CD4-positive, CD25-positive, alpha-beta regulatory T cell (primary cell): Measurements from ENCODE around the gene DNAJC7. TPM values are rescaled to one million over a fixed set of nuclear protein-coding genes. Genes with fewer than 3 reads are reported as not detected.

ENCODE experiments used
- ATAC-seq, 2 donors: fragments of 150-1000 bp; cut with Tn5 transposase; one replicate each; pipeline ENCODE4 v1.10.0; 2021; ENCODE audit warnings: low read depth in 2 of 2, moderate number of reproducible peaks in 2 of 2, moderate library complexity in 1 of 2
- DNase-seq, 3 donors: peaks; one replicate each; pipeline versions ENCODE4 v3.0.0 to v3.0.0-alpha.2; 2012 to 2022; ENCODE audit warnings: mixed read lengths in 1 of 3
- H3K27ac ChIP-seq: one replicate; pipeline ENCODE4 v1.7.0; 2013; ENCODE audit warnings: mild to moderate bottlenecking, low read length; ENCODE audit not compliant: insufficient read depth, poor library complexity, severe bottlenecking
- H3K27me3 ChIP-seq: one replicate; pipeline ENCODE4 v1.7.0; 2013; ENCODE audit warnings: low read length; ENCODE audit not compliant: control insufficient read depth, insufficient read depth
- H3K36me3 ChIP-seq: one replicate; pipeline ENCODE4 v1.7.0; 2013; ENCODE audit warnings: mild to moderate bottlenecking, low read length, moderate library complexity; ENCODE audit not compliant: control insufficient read depth, insufficient read depth
- H3K4me1 ChIP-seq: 2 replicates; pipeline ENCODE4 v1.7.0; 2013; ENCODE audit warnings: mild to moderate bottlenecking, low read length; ENCODE audit not compliant: insufficient read depth, control insufficient read depth, poor library complexity, severe bottlenecking
- H3K4me3 ChIP-seq: one replicate; pipeline ENCODE4 v1.7.0; 2013; ENCODE audit warnings: low read depth, mild to moderate bottlenecking, low read length, moderate library complexity
- H3K9me3 ChIP-seq, 2 experiments: 1 replicate in 1 of 2; 2 replicates in 1 of 2; pipeline ENCODE4 v1.7.0; 2013; ENCODE audit warnings: low read length in 2 of 2, mild to moderate bottlenecking in 1 of 2, moderate library complexity in 1 of 2; ENCODE audit not compliant: control insufficient read depth in 2 of 2
- H3K27ac Mint-ChIP-seq, 3 donors: one replicate each; pipeline ENCODE4 v1.8.0; 2020 to 2022; ENCODE audit warnings: mild to moderate bottlenecking in 3 of 3, mixed read lengths in 3 of 3, moderate library complexity in 2 of 3
- H3K27me3 Mint-ChIP-seq: one replicate; pipeline ENCODE4 v1.8.0; 2022; ENCODE audit warnings: mild to moderate bottlenecking, mixed read lengths
- H3K36me3 Mint-ChIP-seq: one replicate; pipeline ENCODE4 v1.8.0; 2020; ENCODE audit warnings: mixed read lengths
- H3K4me1 Mint-ChIP-seq, 4 donors: one replicate each; pipeline ENCODE4 v1.8.0; 2020 to 2022; ENCODE audit warnings: mixed read lengths in 4 of 4, mild to moderate bottlenecking in 1 of 4
- H3K4me3 Mint-ChIP-seq, 4 donors: one replicate each; pipeline ENCODE4 v1.8.0; 2020 to 2022; ENCODE audit warnings: mild to moderate bottlenecking in 4 of 4, mixed read lengths in 4 of 4, moderate library complexity in 3 of 4
- H3K9me3 Mint-ChIP-seq, 7 donors: one replicate each; pipeline ENCODE4 v1.8.0; 2020 to 2022; ENCODE audit warnings: mixed read lengths in 7 of 7, mild to moderate bottlenecking in 3 of 7, moderate library complexity in 2 of 7
- polyA plus RNA-seq, 4 donors: library from polyadenylated mRNA; unstranded; fragments of 300-500 nt; fragmentation: Illumina TruSeq; gene quantifications; one replicate each; pipeline ENCODE4 v1.2.3, GENCODE V29; 2021
- total RNA-seq: library from RNA; stranded (reverse); gene quantifications from one replicate; pipeline ENCODE4 v1.2.3, GENCODE V29; 2022

The DNAJC7 gene
- total and polyA plus RNA-seq, 5 donors from 2014 or later = 53.3 to 149 (median 75.3) TPM

DNA sequence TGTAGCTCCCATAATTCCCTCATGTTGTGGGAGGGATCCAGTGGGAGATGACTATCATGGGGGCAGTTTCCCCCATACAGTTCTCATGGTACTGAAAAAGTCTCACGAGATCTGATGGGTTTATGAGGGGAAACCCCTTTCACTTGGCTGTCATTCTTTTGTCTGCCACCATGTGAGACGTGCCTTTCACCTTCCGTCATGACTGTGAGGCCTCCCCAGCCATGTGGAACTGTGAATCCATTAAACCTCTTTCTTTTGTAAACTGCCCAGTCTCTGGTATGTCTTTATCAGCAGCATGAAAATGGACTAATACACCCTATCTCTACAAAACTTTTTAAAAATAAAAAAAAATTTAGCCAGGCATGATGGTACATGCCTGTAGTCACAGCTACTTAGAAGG is 39.4 kb upstream of the DNAJC7 start:
- H3K27me3 ChIP-seq = peaks cover 4% of the 10 kb centered on the region
- H3K9me3 ChIP-seq = no peaks in the 10 kb centered on the region
- H3K4me3 ChIP-seq = no peak overlapping the region
- Mint-ChIP-seq H3K4me3 (no peak overlapping the region), H3K27ac (no peak overlapping the region), H3K27me3 (peaks cover 33% of the 10 kb centered on the region), H3K9me3 (peaks cover 0 to 3% (median 0%) of the 10 kb centered on the region in 7 donors), H3K4me1 (peaks cover 0 to 4% (median 0%) of the 10 kb centered on the region in 4 donors), H3K36me3 (no peaks in the 10 kb centered on the region)
- DNase-seq (no peak), ATAC-seq (no peak)
- no peaks in the 10 kb centered on the region for H3K36me3 ChIP-seq
- no peaks in the 10 kb centered on the region for H3K4me1 ChIP-seq
- H3K27ac ChIP-seq = no peak overlapping the region

- peaks cover 39% of the 10 kb centered on the region for H3K27me3 Mint-ChIP-seq
- no peak overlapping the region for H3K27ac Mint-ChIP-seq
- H3K36me3 ChIP-seq = no peaks in the 10 kb centered on the region
Observed at GRCh38 chr17:42055496-42055895, 38.3 kb upstream of the DNAJC7 start.

DNA sequence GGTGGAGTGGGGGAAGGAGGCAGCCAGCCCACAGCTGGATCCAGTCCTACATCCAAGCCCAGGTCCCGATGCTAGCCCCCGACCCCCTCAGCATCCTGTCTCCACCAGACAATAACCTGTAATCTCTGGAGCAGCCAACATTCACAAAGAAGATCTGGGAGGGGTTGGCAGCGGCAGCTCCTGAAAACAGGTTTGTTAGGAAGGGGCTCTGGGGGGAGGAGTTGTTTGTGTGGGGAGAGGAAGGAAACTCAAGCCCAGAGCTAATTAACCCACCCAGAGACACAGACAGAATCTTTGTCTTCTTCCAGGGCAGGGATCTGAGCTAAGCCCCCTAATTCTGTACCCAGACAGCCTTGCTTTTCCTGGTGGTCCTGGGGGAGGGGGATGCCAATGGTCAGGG is 37.8 kb upstream of the DNAJC7 start:
- Mint-ChIP-seq H3K27ac (no peak overlapping the region), H3K27me3 (peaks cover 34% of the 10 kb centered on the region), H3K9me3 (peaks cover 0 to 5% (median 0%) of the 10 kb centered on the region in 7 donors), H3K4me1 (peaks cover 0 to 7% (median 1%) of the 10 kb centered on the region in 4 donors), H3K4me3 (no peak overlapping the region), H3K36me3 (no peaks in the 10 kb centered on the region)
- DNase-seq (no peak), ATAC-seq (no peak)
- Histone ChIP-seq H3K27ac (no peak overlapping the region), H3K36me3 (no peaks in the 10 kb centered on the region), H3K27me3 (peaks cover 4% of the 10 kb centered on the region), H3K9me3 (no peaks in the 10 kb centered on the region), H3K4me3 (no peak overlapping the region), H3K4me1 (peaks cover 8% of the 10 kb centered on the region)

More at GRCh38 chr17:42055496-42055895, 38.3 kb upstream of the DNAJC7 start:
- H3K4me1 ChIP-seq = peaks cover 4% of the 10 kb centered on the region
- Mint-ChIP-seq H3K36me3 (no peaks in the 10 kb centered on the region), H3K4me1 (peaks cover 0 to 7% (median 2%) of the 10 kb centered on the region in 4 donors), H3K9me3 (peaks cover 0 to 5% (median 0%) of the 10 kb centered on the region in 7 donors), H3K4me3 (no peak overlapping the region)
- H3K4me3 ChIP-seq = no peak overlapping the region
- H3K9me3 ChIP-seq = no peaks in the 10 kb centered on the region
- DNase-seq = no peak
- peaks cover 4% of the 10 kb centered on the region for H3K27me3 ChIP-seq
- H3K27ac ChIP-seq = no peak overlapping the region
- no peak for ATAC-seq

DNA sequence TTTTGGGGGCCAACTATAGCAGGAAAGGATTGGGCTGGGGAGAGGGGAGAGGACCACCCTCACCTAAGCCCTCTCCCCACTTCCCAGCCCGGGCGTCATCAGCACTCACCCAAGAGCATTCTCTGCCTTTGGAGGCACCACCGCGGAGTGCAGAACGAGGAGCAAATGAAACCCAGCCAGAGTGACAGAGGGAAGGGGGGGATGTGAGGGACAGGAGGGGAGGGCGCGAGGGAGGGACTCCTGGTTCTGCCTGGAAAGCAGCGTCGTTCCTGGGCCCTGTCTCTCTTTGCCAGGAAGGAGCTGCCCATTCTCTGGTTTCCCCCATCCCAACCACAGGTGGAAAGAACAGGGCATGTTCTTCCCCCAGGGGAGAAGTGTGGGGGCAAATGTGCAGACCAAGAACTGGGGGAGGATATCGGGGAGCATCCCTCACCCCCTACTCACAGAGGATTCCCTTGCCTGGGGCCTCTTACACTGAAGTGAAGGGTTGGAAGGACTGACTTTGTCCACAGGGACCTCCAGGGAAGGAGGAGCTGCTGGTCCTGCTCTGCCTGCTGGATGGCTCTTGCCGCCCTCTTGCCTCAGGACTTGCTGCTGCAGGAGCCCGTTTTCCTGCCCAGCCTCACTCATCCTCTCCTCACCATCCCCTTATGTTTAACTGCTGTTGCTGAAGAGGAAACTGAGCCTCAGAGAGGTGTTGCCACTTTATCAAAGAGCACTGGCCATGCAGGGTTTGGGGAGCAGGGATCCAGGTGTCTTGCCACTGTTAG is 36.7 kb upstream of the DNAJC7 start:
- no peak for ATAC-seq
- no peak for DNase-seq
- Histone ChIP-seq H3K36me3 (no peaks in the 10 kb centered on the region), H3K4me3 (no peak overlapping the region), H3K27me3 (peaks cover 11% of the 10 kb centered on the region), H3K4me1 (peaks cover 11% of the 10 kb centered on the region), H3K27ac (no peak overlapping the region), H3K9me3 (no peaks in the 10 kb centered on the region)
- Mint-ChIP-seq H3K27me3 (peaks cover 43% of the 10 kb centered on the region), H3K4me3 (no peak overlapping the region), H3K9me3 (peaks cover 0 to 5% (median 0%) of the 10 kb centered on the region in 7 donors), H3K36me3 (no peaks in the 10 kb centered on the region), H3K27ac (no peak overlapping the region), H3K4me1 (peaks cover 0 to 11% (median 0%) of the 10 kb centered on the region in 4 donors)

DNA sequence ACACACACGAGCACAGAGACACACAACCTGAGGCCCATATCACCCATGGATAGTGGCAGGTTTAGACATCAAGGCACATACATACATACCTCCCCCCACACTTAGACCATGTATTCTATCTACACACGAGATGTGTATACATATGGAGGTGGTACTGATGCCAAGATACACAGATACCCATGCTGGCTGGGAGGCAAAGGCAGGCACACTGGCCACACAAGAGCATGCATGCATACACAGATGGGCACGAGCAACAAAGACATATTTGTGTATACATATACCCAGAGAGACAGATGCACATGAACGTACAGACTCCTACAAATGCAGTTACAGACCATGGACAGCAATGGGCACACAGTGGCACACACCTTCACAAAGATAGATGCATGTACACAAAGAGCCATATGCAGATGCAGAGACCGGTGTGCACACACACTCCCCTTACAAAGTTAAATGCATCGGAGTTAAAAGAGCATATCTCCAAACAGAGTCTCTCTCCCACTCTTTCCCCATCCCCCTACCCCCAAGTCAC is 35.2 kb upstream of the DNAJC7 start:
- Mint-ChIP-seq H3K27ac (no peak overlapping the region), H3K4me1 (peaks cover 0 to 11% (median 0%) of the 10 kb centered on the region in 4 donors), H3K27me3 (peaks cover 54% of the 10 kb centered on the region), H3K4me3 (no peak overlapping the region), H3K9me3 (peaks cover 0 to 5% (median 0%) of the 10 kb centered on the region in 7 donors), H3K36me3 (no peaks in the 10 kb centered on the region)
- H3K4me3 ChIP-seq = no peak overlapping the region
- peaks cover 11% of the 10 kb centered on the region for H3K27me3 ChIP-seq
- peaks cover 11% of the 10 kb centered on the region for H3K4me1 ChIP-seq
- no peaks in the 10 kb centered on the region for H3K9me3 ChIP-seq
- ATAC-seq (no peak), DNase-seq (no peak)
- H3K36me3 ChIP-seq = no peaks in the 10 kb centered on the region
- no peak overlapping the region for H3K27ac ChIP-seq

DNA sequence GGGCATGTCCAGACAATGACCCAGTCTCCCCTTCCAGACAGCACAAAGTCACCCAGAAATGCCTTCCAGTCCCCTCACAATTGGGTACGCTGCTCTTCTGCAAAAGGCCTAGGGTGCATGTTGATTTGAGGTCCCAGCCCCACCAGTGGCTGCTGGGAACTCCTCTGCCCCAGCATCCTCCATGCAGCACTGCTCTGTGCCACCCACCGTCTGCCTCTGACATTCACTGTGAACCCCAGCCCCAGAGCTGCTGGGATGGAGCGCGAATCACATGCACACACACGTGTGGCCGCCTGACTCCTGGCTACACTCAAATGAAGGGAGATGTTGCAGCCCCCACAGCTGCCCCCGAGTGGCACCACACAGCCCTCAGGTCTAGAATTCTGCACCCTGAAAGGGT is 34.4 kb upstream of the DNAJC7 start:
- no peak overlapping the region for H3K27ac Mint-ChIP-seq
- Histone ChIP-seq H3K27ac (no peak overlapping the region), H3K27me3 (peaks cover 11% of the 10 kb centered on the region), H3K36me3 (no peaks in the 10 kb centered on the region), H3K4me1 (peaks cover 11% of the 10 kb centered on the region), H3K4me3 (no peak overlapping the region), H3K9me3 (no peaks in the 10 kb centered on the region)
- no peaks in the 10 kb centered on the region for H3K36me3 Mint-ChIP-seq
- peaks cover 0 to 11% (median 0%) of the 10 kb centered on the region in 4 donors for H3K4me1 Mint-ChIP-seq
- H3K9me3 Mint-ChIP-seq = peaks cover 0 to 5% (median 0%) of the 10 kb centered on the region in 7 donors
- ATAC-seq = no peak
- H3K4me3 Mint-ChIP-seq = peak overlapping the region in 2 of 4 donors; percentile 65 to 84
- no peak for DNase-seq
- peaks cover 54% of the 10 kb centered on the region for H3K27me3 Mint-ChIP-seq

DNA sequence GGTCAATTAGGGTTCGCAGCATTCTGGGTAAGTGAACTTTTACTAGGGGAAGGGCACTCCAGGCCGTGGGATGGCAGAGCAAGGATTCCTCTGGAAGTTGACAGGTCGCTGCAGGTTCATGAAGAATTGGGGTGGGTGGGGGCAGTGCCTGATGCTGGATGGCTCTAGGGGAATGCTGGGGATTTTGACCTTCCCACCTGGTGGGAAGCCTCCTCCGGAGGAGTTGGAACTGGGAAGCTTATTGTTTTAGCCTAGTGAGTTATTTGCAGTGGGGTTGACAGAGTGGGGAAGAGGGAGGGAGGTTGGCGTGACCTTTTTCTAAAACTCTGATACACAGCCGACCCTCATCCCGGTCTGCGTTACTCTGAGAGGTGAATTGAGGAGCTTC is 33.8 kb upstream of the DNAJC7 start:
- no peaks in the 10 kb centered on the region for H3K9me3 ChIP-seq
- peaks cover 11% of the 10 kb centered on the region for H3K27me3 ChIP-seq
- H3K27ac ChIP-seq = no peak overlapping the region
- H3K4me1 ChIP-seq = peaks cover 11% of the 10 kb centered on the region
- peak overlapping the region in 3 of 4 donors; percentile 84 to 92 (median 87) for H3K4me3 Mint-ChIP-seq
- no peak for DNase-seq
- peaks cover 0 to 5% (median 0%) of the 10 kb centered on the region in 7 donors for H3K9me3 Mint-ChIP-seq
- ATAC-seq = no peak
- H3K4me1 Mint-ChIP-seq = peaks cover 0 to 11% (median under 1%) of the 10 kb centered on the region in 4 donors
- no peaks in the 10 kb centered on the region for H3K36me3 ChIP-seq
- H3K36me3 Mint-ChIP-seq = no peaks in the 10 kb centered on the region
- H3K27me3 Mint-ChIP-seq = peaks cover 52% of the 10 kb centered on the region
- H3K4me3 ChIP-seq = no peak overlapping the region
- H3K27ac Mint-ChIP-seq = peak overlapping the region in 2 of 3 donors; percentile 23 to 86
